ENCODE results near the gene MAP3K10.
"Not testable (repeated sequence)": the region's sequence is repeated elsewhere in the genome, so short reads cannot be mapped to it uniquely, and the experiment has no call there.

MAP3K10 gene

DNA sequence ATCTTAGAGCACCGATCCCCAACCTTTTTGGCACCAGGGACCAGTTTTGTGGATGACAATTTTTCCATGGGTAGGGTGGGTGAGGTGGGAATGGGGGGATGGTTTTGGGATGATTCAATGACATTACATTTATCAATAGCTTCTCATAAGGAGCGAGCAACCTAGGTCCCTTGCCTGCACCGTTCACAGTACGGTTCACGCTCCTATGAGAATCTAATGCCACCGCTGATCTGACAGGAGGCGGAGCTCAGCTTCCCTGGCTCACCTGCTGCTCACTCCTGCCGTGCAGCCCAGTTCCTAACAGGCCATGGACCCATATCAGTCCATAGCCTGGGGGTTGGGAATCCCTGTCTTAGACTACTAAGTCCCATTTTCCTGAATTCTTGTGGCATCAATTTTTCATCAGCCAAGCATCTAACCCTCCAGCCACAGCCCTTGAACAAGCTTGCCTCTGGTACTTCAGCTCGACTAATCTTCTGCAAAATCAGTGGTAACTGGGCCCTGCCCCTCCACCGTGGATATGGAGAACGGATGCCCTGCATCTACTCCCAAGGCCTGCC, 37.0 kb upstream of the MAP3K10 start:
- Histone ChIP-seq H3K36me3 (ENCODE audit: control insufficient read depth, insufficient read depth, low read length) (no peaks in the 10 kb centered on the region), H3K9me3 (ENCODE audit: control insufficient read depth, insufficient read depth, low read length) (no peaks in the 10 kb centered on the region), H3K4me3 (ENCODE audit: low read depth, low read length) (no peak overlapping the region), H3K27ac (ENCODE audit: low read depth, low read length) (no peak overlapping the region), H3K4me1 (ENCODE audit: control insufficient read depth, insufficient read depth, low read length) (no peaks in the 10 kb centered on the region), H3K27me3 (ENCODE audit: control insufficient read depth, insufficient read depth, low read length) (no peaks in the 10 kb centered on the region), H3K9ac (ENCODE audit: low read depth, low read length) (no peak overlapping the region)

GRCh38 chr19:40155749-40156265, 35.4 kb upstream of the MAP3K10 start:
- H3K27ac ChIP-seq (ENCODE audit: low read depth, low read length): no peak overlapping the region

GRCh38 chr19:40157059-40157458, 34.2 kb upstream of the MAP3K10 start:
- no peaks in the 10 kb centered on the region for H3K4me1 ChIP-seq (ENCODE audit: control insufficient read depth, insufficient read depth, low read length)
- H3K27me3 ChIP-seq (ENCODE audit: control insufficient read depth, insufficient read depth, low read length): no peaks in the 10 kb centered on the region
- H3K4me3 ChIP-seq (ENCODE audit: low read depth, low read length): no peak overlapping the region
- H3K27ac ChIP-seq (ENCODE audit: low read depth, low read length): no peak overlapping the region
- H3K9me3 ChIP-seq (ENCODE audit: control insufficient read depth, insufficient read depth, low read length): no peaks in the 10 kb centered on the region
- no peak overlapping the region for H3K9ac ChIP-seq (ENCODE audit: low read depth, low read length)
- H3K36me3 ChIP-seq (ENCODE audit: control insufficient read depth, insufficient read depth, low read length): no peaks in the 10 kb centered on the region

More at GRCh38 chr19:40155749-40156265, 35.4 kb upstream of the MAP3K10 start:
- Histone ChIP-seq H3K4me3 (ENCODE audit: low read depth, low read length) (no peak overlapping the region), H3K36me3 (ENCODE audit: control insufficient read depth, insufficient read depth, low read length) (no peaks in the 10 kb centered on the region), H3K9me3 (ENCODE audit: control insufficient read depth, insufficient read depth, low read length) (no peaks in the 10 kb centered on the region), H3K4me1 (ENCODE audit: control insufficient read depth, insufficient read depth, low read length) (no peaks in the 10 kb centered on the region), H3K27me3 (ENCODE audit: control insufficient read depth, insufficient read depth, low read length) (no peaks in the 10 kb centered on the region), H3K9ac (ENCODE audit: low read depth, low read length) (no peak overlapping the region)

GRCh38 chr19:40159744-40160143, 31.5 kb upstream of the MAP3K10 start:
- Histone ChIP-seq H3K36me3 (ENCODE audit: control insufficient read depth, insufficient read depth, low read length) (no peaks in the 10 kb centered on the region), H3K27ac (ENCODE audit: low read depth, low read length) (no peak overlapping the region), H3K4me3 (ENCODE audit: low read depth, low read length) (no peak overlapping the region), H3K9ac (ENCODE audit: low read depth, low read length) (no peak overlapping the region), H3K4me1 (ENCODE audit: control insufficient read depth, insufficient read depth, low read length) (no peaks in the 10 kb centered on the region), H3K9me3 (ENCODE audit: control insufficient read depth, insufficient read depth, low read length) (peaks cover 3% of the 10 kb centered on the region), H3K27me3 (ENCODE audit: control insufficient read depth, insufficient read depth, low read length) (no peaks in the 10 kb centered on the region)

DNA sequence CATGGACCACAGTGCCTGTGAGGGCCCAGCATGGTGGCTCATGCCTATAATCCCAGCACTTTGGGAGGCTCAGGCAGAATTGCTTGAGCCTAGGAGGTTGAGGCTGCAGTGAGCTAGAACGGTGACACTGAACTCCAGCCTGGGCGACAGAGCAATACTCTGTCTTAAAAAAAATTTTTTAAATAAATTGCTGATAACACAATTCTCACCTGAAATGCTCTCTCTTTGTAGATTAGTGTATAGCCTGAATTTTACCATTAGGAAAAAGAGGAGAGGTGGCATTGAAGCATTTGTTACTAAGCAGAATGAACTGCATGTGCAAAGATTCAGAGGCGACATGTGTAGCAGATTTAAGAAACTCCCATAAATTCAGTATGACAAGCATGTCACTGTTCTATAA, 29.1 kb upstream of the MAP3K10 start:
- Histone ChIP-seq H3K9ac (ENCODE audit: low read depth, low read length) (no peak overlapping the region), H3K27me3 (ENCODE audit: control insufficient read depth, insufficient read depth, low read length) (no peaks in the 10 kb centered on the region), H3K36me3 (ENCODE audit: control insufficient read depth, insufficient read depth, low read length) (no peaks in the 10 kb centered on the region), H3K4me1 (ENCODE audit: control insufficient read depth, insufficient read depth, low read length) (no peaks in the 10 kb centered on the region), H3K9me3 (ENCODE audit: control insufficient read depth, insufficient read depth, low read length) (peaks cover 3% of the 10 kb centered on the region), H3K4me3 (ENCODE audit: low read depth, low read length) (no peak overlapping the region), H3K27ac (ENCODE audit: low read depth, low read length) (no peak overlapping the region)

GRCh38 chr19:40163541-40164129, 27.6 kb upstream of the MAP3K10 start:
- no peaks in the 10 kb centered on the region for H3K36me3 ChIP-seq (ENCODE audit: control insufficient read depth, insufficient read depth, low read length)
- peaks cover 3% of the 10 kb centered on the region for H3K9me3 ChIP-seq (ENCODE audit: control insufficient read depth, insufficient read depth, low read length)
- H3K9ac ChIP-seq (ENCODE audit: low read depth, low read length): no peak overlapping the region
- H3K27me3 ChIP-seq (ENCODE audit: control insufficient read depth, insufficient read depth, low read length): no peaks in the 10 kb centered on the region
- no peaks in the 10 kb centered on the region for H3K4me1 ChIP-seq (ENCODE audit: control insufficient read depth, insufficient read depth, low read length)
- H3K4me3 ChIP-seq (ENCODE audit: low read depth, low read length): no peak overlapping the region
- H3K27ac ChIP-seq (ENCODE audit: low read depth, low read length): no peak overlapping the region

GRCh38 chr19:40165362-40165937, 25.8 kb upstream of the MAP3K10 start:
- H3K27me3 ChIP-seq (ENCODE audit: control insufficient read depth, insufficient read depth, low read length): no peaks in the 10 kb centered on the region
- peaks cover 3% of the 10 kb centered on the region for H3K9me3 ChIP-seq (ENCODE audit: control insufficient read depth, insufficient read depth, low read length)
- no peak overlapping the region for H3K4me3 ChIP-seq (ENCODE audit: low read depth, low read length)
- H3K36me3 ChIP-seq (ENCODE audit: control insufficient read depth, insufficient read depth, low read length): no peaks in the 10 kb centered on the region
- H3K9ac ChIP-seq (ENCODE audit: low read depth, low read length): no peak overlapping the region
- no peaks in the 10 kb centered on the region for H3K4me1 ChIP-seq (ENCODE audit: control insufficient read depth, insufficient read depth, low read length)
- no peak overlapping the region for H3K27ac ChIP-seq (ENCODE audit: low read depth, low read length)

- not testable (repeated sequence) for H3K4me3 ChIP-seq (ENCODE audit: low read depth, low read length); H3K9me3 ChIP-seq (ENCODE audit: control insufficient read depth, insufficient read depth, low read length); H3K27me3 ChIP-seq (ENCODE audit: control insufficient read depth, insufficient read depth, low read length); H3K36me3 ChIP-seq (ENCODE audit: control insufficient read depth, insufficient read depth, low read length); H3K27ac ChIP-seq (ENCODE audit: low read depth, low read length); H3K9ac ChIP-seq (ENCODE audit: low read depth, low read length); H3K4me1 ChIP-seq (ENCODE audit: control insufficient read depth, insufficient read depth, low read length)
Observed at GRCh38 chr19:40169482-40170302, 21.5 kb upstream of the MAP3K10 start.

- H3K27ac ChIP-seq (ENCODE audit: low read depth, low read length); H3K36me3 ChIP-seq (ENCODE audit: control insufficient read depth, insufficient read depth, low read length); H3K9ac ChIP-seq (ENCODE audit: low read depth, low read length); H3K4me3 ChIP-seq (ENCODE audit: low read depth, low read length); H3K27me3 ChIP-seq (ENCODE audit: control insufficient read depth, insufficient read depth, low read length); H3K4me1 ChIP-seq (ENCODE audit: control insufficient read depth, insufficient read depth, low read length); H3K9me3 ChIP-seq (ENCODE audit: control insufficient read depth, insufficient read depth, low read length): not testable (repeated sequence)
Observed at GRCh38 chr19:40170303-40170989, 20.8 kb upstream of the MAP3K10 start.

DNA sequence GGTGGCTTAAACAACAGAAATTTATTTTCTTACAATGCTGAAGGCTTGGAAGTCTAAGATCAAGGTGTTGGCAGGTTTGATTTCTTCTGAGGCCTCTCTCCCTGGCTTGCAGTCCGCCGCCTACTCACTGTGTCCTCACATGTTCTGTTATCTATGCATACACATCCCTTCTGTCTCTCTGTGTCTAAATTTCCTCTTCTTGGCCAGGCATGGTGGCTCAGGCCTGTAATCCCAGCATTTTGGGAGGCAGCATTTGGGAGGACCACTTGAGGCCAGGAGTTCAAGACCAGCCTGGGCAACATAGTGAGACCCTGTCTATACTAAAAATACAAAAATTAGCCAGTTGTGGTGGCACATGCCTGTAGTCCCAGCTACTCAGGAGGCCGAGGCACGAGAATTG, 19.9 kb upstream of the MAP3K10 start:
- not testable (repeated sequence) for H3K27me3 ChIP-seq (ENCODE audit: control insufficient read depth, insufficient read depth, low read length); H3K27ac ChIP-seq (ENCODE audit: low read depth, low read length); H3K9me3 ChIP-seq (ENCODE audit: control insufficient read depth, insufficient read depth, low read length); H3K4me1 ChIP-seq (ENCODE audit: control insufficient read depth, insufficient read depth, low read length); H3K9ac ChIP-seq (ENCODE audit: low read depth, low read length); H3K36me3 ChIP-seq (ENCODE audit: control insufficient read depth, insufficient read depth, low read length); H3K4me3 ChIP-seq (ENCODE audit: low read depth, low read length)
